ENCODE results near the gene FAM237A. TPM values are rescaled to one million over a fixed set of nuclear protein-coding genes. Genes with fewer than 3 reads are reported as not detected.

FAM237A gene
- total and polyA plus RNA-seq, 5 donors from 2014 or later: not detected

- peaks cover 11% of the 10 kb centered on the region for H3K27me3 Mint-ChIP-seq
- ATAC-seq (ENCODE audit: low read depth in 2 of 2) (no peak), DNase-seq (no peak)
- H3K4me3 Mint-ChIP-seq: no peak overlapping the region
- no peaks in the 10 kb centered on the region for H3K4me1 Mint-ChIP-seq
- Histone ChIP-seq H3K27me3 (ENCODE audit: control insufficient read depth, insufficient read depth, low read length) (peaks cover 1% of the 10 kb centered on the region), H3K9me3 (ENCODE audit: control insufficient read depth in 2 of 2, low read length in 2 of 2) (no peaks in the 10 kb centered on the region), H3K36me3 (ENCODE audit: control insufficient read depth, insufficient read depth, low read length) (no peaks in the 10 kb centered on the region), H3K27ac (ENCODE audit: insufficient read depth, low read length, poor library complexity, severe bottlenecking) (no peak overlapping the region), H3K4me3 (ENCODE audit: low read depth, low read length) (no peak overlapping the region), H3K4me1 (ENCODE audit: control insufficient read depth, insufficient read depth, low read length, poor library complexity, severe bottlenecking) (no peaks in the 10 kb centered on the region)
- no peaks in the 10 kb centered on the region for H3K36me3 Mint-ChIP-seq
- H3K27ac Mint-ChIP-seq: no peak overlapping the region
- H3K9me3 Mint-ChIP-seq: peaks cover 0 to 3% (median 0%) of the 10 kb centered on the region in 7 donors
Measured at GRCh38 chr2:206692971-206693370, 50.7 kb downstream of the FAM237A start.

DNA sequence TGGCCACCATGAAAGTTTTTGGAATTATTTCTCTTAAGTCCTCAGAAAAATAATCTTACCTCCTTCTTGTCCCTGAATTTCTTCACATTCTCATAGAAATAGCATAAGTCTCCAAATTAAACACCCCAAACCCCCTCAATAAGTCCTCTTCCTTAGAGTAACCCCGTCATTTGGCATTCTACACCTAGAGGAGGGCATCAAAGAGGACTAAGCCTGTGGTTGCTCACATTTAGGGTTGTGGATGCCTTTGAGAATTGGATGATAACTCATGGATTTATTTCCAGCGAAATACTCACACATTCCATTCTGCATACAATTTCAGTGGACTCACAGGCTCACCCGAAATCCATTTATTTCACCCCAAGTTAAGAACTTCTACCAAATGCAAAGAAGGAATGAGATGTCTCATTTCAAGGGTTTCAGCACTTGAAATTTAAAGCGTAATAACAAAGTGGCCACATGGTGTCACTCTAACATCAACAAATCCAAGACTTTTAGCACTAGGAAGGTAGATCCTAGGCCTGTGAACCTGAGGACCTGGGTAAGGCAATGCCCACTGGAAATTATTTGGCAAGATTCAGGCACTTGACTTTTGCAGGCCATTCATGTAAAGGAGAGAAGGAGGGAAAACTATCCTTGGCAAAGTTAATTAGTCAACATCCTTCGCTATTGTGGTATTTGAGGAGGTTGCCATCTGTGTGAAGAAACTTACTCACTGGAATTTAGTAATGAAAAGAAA lies 51.3 kb downstream of the FAM237A start:
- ATAC-seq (ENCODE audit: low read depth in 2 of 2) (no peak), DNase-seq (peak; percentile 13 to 70 (median 43))
- Mint-ChIP-seq H3K27ac (no peak overlapping the region), H3K9me3 (peaks cover 0 to 3% (median 0%) of the 10 kb centered on the region in 7 donors), H3K36me3 (no peaks in the 10 kb centered on the region), H3K4me3 (no peak overlapping the region), H3K4me1 (no peaks in the 10 kb centered on the region), H3K27me3 (peaks cover 9% of the 10 kb centered on the region)
- Histone ChIP-seq H3K27ac (ENCODE audit: insufficient read depth, low read length, poor library complexity, severe bottlenecking) (no peak overlapping the region), H3K36me3 (ENCODE audit: control insufficient read depth, insufficient read depth, low read length) (no peaks in the 10 kb centered on the region), H3K9me3 (ENCODE audit: control insufficient read depth in 2 of 2, low read length in 2 of 2) (no peaks in the 10 kb centered on the region), H3K27me3 (ENCODE audit: control insufficient read depth, insufficient read depth, low read length) (peaks cover 1% of the 10 kb centered on the region), H3K4me1 (ENCODE audit: control insufficient read depth, insufficient read depth, low read length, poor library complexity, severe bottlenecking) (no peaks in the 10 kb centered on the region), H3K4me3 (ENCODE audit: low read depth, low read length) (no peak overlapping the region)

- Histone ChIP-seq H3K27me3 (ENCODE audit: control insufficient read depth, insufficient read depth, low read length) (peaks cover 6% of the 10 kb centered on the region), H3K4me3 (ENCODE audit: low read depth, low read length) (no peak overlapping the region), H3K36me3 (ENCODE audit: control insufficient read depth, insufficient read depth, low read length) (no peaks in the 10 kb centered on the region), H3K9me3 (ENCODE audit: control insufficient read depth in 2 of 2, low read length in 2 of 2) (no peaks in the 10 kb centered on the region), H3K27ac (ENCODE audit: insufficient read depth, low read length, poor library complexity, severe bottlenecking) (no peak overlapping the region), H3K4me1 (ENCODE audit: control insufficient read depth, insufficient read depth, low read length, poor library complexity, severe bottlenecking) (no peaks in the 10 kb centered on the region)
- DNase-seq: no peak
- no peak overlapping the region for H3K27ac Mint-ChIP-seq
- no peak overlapping the region for H3K4me3 Mint-ChIP-seq
- no peaks in the 10 kb centered on the region for H3K36me3 Mint-ChIP-seq
- H3K27me3 Mint-ChIP-seq: peaks cover 14% of the 10 kb centered on the region
- H3K4me1 Mint-ChIP-seq: peaks cover 0 to 3% (median 0%) of the 10 kb centered on the region in 4 donors
- ATAC-seq (ENCODE audit: low read depth in 2 of 2): no peak
- H3K9me3 Mint-ChIP-seq: peaks cover 0 to 3% (median 0%) of the 10 kb centered on the region in 7 donors
Measured at GRCh38 chr2:206696910-206697309, 54.6 kb downstream of the FAM237A start.

DNA sequence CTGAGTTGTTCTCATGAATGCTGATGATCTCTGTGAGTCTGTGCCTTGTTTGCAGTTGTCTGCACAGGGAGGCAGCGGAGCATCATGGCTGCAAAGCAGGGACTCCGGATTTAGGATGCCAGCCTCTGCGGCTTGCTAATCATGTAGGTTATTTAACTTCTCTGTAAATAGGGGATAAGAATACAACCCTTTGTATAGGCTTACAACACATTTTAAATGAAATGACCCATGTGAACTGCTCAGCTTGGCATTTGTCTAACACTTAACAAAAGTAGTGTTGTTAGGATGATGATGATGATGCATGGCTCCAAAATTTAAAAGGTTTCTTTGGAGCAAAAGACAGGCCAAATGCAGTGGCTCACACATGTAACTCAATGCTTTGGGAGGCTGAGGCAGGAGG lies 56.5 kb downstream of the FAM237A start:
- Histone ChIP-seq H3K36me3 (ENCODE audit: control insufficient read depth, insufficient read depth, low read length) (no peaks in the 10 kb centered on the region), H3K4me1 (ENCODE audit: control insufficient read depth, insufficient read depth, low read length, poor library complexity, severe bottlenecking) (no peaks in the 10 kb centered on the region), H3K4me3 (ENCODE audit: low read depth, low read length) (no peak overlapping the region), H3K27ac (ENCODE audit: insufficient read depth, low read length, poor library complexity, severe bottlenecking) (no peak overlapping the region), H3K9me3 (ENCODE audit: control insufficient read depth in 2 of 2, low read length in 2 of 2) (no peaks in the 10 kb centered on the region), H3K27me3 (ENCODE audit: control insufficient read depth, insufficient read depth, low read length) (peaks cover 6% of the 10 kb centered on the region)
- DNase-seq (no peak), ATAC-seq (ENCODE audit: low read depth in 2 of 2) (no peak)
- Mint-ChIP-seq H3K9me3 (peaks cover 0 to 3% (median 0%) of the 10 kb centered on the region in 7 donors), H3K4me1 (peaks cover 0 to 3% (median 0%) of the 10 kb centered on the region in 4 donors), H3K27me3 (peaks cover 10% of the 10 kb centered on the region), H3K36me3 (no peaks in the 10 kb centered on the region), H3K27ac (no peak overlapping the region), H3K4me3 (no peak overlapping the region)

Other genes starting within 250 kb of the FAM237A start
- gene ADAM23, start 199.0 kb upstream of the FAM237A start, total RNA-seq: 0.10 TPM
- under 1 TPM in 1 of 4 donors, not detected in 3; 0.79 TPM for gene ADAM23, start 199.0 kb upstream of the FAM237A start, polyA plus RNA-seq
- gene DYTN, start 75.9 kb downstream of the FAM237A start, total RNA-seq: not detected
- not detected for gene DYTN, start 75.9 kb downstream of the FAM237A start, polyA plus RNA-seq
- not detected for gene MDH1B, start 122.8 kb downstream of the FAM237A start, total RNA-seq
- gene MDH1B, start 122.8 kb downstream of the FAM237A start, polyA plus RNA-seq: not detected
- 18.4 TPM for gene FASTKD2, start 123.1 kb downstream of the FAM237A start, total RNA-seq
- gene FASTKD2, start 123.1 kb downstream of the FAM237A start, polyA plus RNA-seq: 10 to 100 TPM; 17.5 to 23.9 (median 22.7) TPM

Measured in CD4-positive, CD25-positive, alpha-beta regulatory T cell (primary cell).